Right atrium auricular region (tissue), 2 donors: ENCODE measurements around the gene ANKH. TPM values are rescaled to one million over a fixed set of nuclear protein-coding genes. Genes with fewer than 3 reads are reported as not detected.

ENCODE experiments used
- DNase-seq: peaks from one replicate; pipeline ENCODE4 v3.0.0-alpha.2; 2019; ENCODE audit warnings: low spot score
- H3K27ac ChIP-seq, 2 donors: fragments of 200-600 bp; sonication (generic); 1 replicate in 1 of 2; 2 replicates in 1 of 2; pipeline ENCODE4 v1.5.1; 2016 to 2019
- H3K27me3 ChIP-seq, 2 donors: fragments of 200-600 bp; sonication (generic); one replicate each; pipeline versions ENCODE4 v1.5.1 to v1.6.0; 2017 to 2019
- H3K36me3 ChIP-seq: fragments of 200-600 bp; sonication (generic); one replicate; pipeline ENCODE4 v1.5.1; 2016
- H3K4me1 ChIP-seq, 2 donors: fragments of 200-600 bp; sonication (generic); one replicate each; pipeline versions ENCODE4 v1.5.1 to v1.6.0; 2017 to 2019
- H3K4me3 ChIP-seq, 2 donors: fragments of 200-600 bp; sonication (generic); 1 replicate in 1 of 2; 2 replicates in 1 of 2; pipeline ENCODE4 v1.5.1; 2017 to 2019; ENCODE audit warnings: mild to moderate bottlenecking in 1 of 2, moderate library complexity in 1 of 2
- H3K9me3 ChIP-seq, 2 donors: fragments of 200-600 bp; sonication (generic); one replicate each; pipeline ENCODE4 v1.5.1; 2019
- total RNA-seq, 2 donors: library from RNA; depleted of rRNA; stranded (reverse); fragments of >200 nt; gene quantifications; one replicate each; pipeline ENCODE4 v1.1.0, GENCODE V29; 2016
- TF ChIP-seq, protein P1 (sequence below), 2 donors: fragments of 200-600 bp; sonication (generic); IDR thresholded peaks; one replicate each; pipeline ENCODE4 v1.5.1; 2019; ENCODE audit warnings: antibody characterized with exemption in 2 of 2

Gene ANKH
- total RNA-seq, 2 donors from 2014 or later = 52.3 to 80.4 TPM

DNA sequence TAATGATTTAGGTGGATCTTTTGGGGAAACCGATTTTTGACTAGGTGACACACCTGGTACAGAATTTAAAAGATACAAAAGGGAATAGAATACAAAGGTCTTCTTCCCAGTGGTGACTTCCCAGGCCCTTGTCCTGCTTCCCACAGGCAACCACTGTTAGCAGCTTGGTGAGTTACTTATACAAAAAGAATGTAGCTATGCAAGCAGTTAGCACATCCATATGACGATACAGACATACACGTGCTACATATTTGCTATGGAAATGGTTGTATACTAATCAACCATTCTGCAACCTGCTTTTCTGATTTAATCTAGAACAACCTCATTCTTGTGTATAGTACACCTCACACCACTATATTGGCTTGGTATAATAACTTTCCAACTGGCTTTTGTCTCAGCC is 156.1 kb downstream of the ANKH start:
- Histone ChIP-seq H3K4me1 (peaks cover 0 to 4% of the 10 kb centered on the region in 2 donors), H3K4me3 (no peak overlapping the region), H3K27ac (no peak overlapping the region), H3K36me3 (peaks cover 59% of the 10 kb centered on the region), H3K9me3 (no peaks in the 10 kb centered on the region), H3K27me3 (no peaks in the 10 kb centered on the region)
- TF ChIP-seq, protein P1, sequence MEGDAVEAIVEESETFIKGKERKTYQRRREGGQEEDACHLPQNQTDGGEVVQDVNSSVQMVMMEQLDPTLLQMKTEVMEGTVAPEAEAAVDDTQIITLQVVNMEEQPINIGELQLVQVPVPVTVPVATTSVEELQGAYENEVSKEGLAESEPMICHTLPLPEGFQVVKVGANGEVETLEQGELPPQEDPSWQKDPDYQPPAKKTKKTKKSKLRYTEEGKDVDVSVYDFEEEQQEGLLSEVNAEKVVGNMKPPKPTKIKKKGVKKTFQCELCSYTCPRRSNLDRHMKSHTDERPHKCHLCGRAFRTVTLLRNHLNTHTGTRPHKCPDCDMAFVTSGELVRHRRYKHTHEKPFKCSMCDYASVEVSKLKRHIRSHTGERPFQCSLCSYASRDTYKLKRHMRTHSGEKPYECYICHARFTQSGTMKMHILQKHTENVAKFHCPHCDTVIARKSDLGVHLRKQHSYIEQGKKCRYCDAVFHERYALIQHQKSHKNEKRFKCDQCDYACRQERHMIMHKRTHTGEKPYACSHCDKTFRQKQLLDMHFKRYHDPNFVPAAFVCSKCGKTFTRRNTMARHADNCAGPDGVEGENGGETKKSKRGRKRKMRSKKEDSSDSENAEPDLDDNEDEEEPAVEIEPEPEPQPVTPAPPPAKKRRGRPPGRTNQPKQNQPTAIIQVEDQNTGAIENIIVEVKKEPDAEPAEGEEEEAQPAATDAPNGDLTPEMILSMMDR (IDR thresholded peaks at IDR 0.05) = no peak
- DNase-seq = no peak

DNA sequence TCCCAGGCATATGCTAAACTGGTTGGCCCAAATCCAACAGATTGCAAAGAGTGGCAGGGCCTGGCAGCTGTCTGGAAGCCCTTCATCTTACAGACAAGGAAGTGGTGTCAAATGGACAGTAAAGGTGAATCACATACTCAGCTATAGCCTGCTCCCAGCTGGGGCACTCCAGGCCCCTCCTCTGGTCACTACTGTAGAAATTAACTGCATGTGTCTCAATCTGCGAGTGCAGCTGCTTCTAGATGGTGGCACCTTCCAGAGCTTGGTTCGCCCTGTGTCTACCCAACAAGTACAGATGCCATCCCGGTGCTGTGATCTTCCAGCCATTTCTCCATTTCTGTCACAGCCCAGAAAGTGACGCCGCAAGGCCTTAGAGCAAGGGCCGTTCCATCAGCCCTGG is 156.9 kb downstream of the ANKH start:
- Histone ChIP-seq H3K27me3 (no peaks in the 10 kb centered on the region), H3K4me1 (peaks cover 0 to 4% of the 10 kb centered on the region in 2 donors), H3K4me3 (no peak overlapping the region), H3K36me3 (peaks cover 64% of the 10 kb centered on the region), H3K27ac (no peak overlapping the region), H3K9me3 (no peaks in the 10 kb centered on the region)
- no peak for DNase-seq
- TF ChIP-seq, protein P1 (IDR thresholded peaks at IDR 0.05) = no peak

DNA sequence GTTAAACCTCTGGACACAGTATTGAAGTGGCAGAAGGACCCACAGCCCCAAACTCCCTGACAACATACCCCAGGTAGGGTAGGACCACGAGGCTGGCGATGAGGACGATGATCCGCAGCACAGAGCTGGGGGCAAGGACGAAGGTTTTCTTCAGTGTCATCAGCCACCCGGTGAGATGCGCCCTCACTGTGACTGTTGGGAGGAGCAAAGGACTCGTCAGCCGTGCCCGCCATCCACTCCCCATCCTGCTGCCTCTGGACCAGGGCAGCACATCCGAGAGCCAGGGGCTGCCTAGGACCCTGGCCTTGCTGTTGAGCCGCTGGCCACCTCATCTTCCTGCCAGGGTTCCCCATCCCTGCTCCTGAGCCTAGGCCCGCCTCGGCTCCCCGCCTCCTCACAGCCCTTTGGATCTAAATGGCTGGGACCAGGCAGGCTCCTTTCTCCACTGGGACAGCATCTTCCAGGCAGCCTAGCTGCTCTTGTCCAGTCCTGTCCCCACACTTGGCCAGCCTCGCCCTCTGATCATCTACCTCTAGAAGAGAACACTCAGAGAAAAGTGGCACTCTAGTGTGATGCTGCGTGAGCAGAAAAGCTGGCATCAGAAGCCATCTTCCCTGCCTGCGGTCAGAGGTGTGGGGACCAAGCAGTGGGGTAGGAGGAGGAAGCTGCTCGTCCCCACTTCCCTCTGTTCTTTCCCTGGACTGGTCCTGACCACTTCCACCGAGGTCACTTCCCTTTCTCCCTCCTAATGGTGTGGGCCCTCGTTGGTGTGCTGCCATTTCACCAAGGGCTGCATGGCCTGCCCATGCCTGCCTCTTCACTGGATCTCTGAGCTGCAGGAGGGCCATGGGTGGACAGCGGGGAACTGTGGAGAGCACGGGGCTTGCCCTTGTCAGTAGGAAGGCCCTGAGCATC is 157.8 kb downstream of the ANKH start:
- TF ChIP-seq, protein P1 (IDR thresholded peaks at IDR 0.05) = no peak
- H3K9me3 ChIP-seq = no peaks in the 10 kb centered on the region
- no peaks in the 10 kb centered on the region for H3K27me3 ChIP-seq
- peaks cover 74% of the 10 kb centered on the region for H3K36me3 ChIP-seq
- DNase-seq = peak; percentile 48
- H3K27ac ChIP-seq = no peak overlapping the region
- H3K4me3 ChIP-seq = no peak overlapping the region
- peaks cover 0 to 4% of the 10 kb centered on the region in 2 donors for H3K4me1 ChIP-seq

DNA sequence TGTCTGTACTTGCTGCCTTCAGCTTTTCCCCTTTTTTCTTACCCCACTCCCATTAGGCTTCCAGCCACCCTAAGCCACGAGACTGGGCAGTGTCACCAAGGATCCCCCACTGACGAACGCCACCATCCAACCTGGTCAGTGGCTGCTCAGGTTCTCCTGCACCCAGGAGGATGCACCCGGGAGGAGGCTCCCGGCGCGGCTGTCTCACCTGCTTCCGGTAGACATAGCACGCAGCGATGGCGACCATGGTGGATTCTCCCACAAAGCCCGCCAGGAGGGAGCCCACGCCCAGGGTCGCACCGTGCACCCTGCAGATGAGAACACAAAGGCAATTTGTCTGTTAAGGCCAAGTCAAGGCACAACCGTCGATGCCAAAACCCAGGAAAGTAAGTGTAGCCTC is 158.9 kb downstream of the ANKH start:
- H3K27ac ChIP-seq = no peak overlapping the region
- TF ChIP-seq, protein P1 (IDR thresholded peaks at IDR 0.05) = no peak

DNA sequence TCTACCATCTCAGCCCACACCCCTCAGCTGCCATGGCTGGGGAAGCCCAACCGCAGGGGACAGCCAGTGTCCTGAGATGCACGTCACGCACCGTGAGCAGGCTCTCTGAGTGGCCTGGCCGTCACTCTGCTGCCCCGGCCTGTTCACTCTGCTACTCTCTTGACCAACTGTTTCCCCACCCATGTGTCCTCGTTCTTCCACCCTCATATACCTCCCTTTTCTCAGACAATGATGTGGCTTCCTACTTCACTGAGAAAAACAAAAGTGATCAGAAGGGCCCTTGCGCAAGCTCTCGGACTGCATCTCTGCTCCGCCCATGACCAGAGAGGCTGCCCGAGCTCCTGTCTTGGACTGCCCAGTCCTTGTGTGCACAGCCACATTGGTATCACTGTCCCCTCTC is 159.4 kb downstream of the ANKH start:
- no peak for DNase-seq
- TF ChIP-seq, protein P1 (IDR thresholded peaks at IDR 0.05) = no peak
- Histone ChIP-seq H3K27me3 (no peaks in the 10 kb centered on the region), H3K36me3 (peaks cover 74% of the 10 kb centered on the region), H3K27ac (no peak overlapping the region), H3K4me3 (no peak overlapping the region), H3K4me1 (peaks cover 0 to 4% of the 10 kb centered on the region in 2 donors), H3K9me3 (no peaks in the 10 kb centered on the region)

More for the DNA sequence above, 158.9 kb downstream of the ANKH start:
- no peak overlapping the region for H3K4me3 ChIP-seq
- peaks cover 74% of the 10 kb centered on the region for H3K36me3 ChIP-seq
- H3K9me3 ChIP-seq = no peaks in the 10 kb centered on the region
- peak; percentile 52 for DNase-seq
- H3K27me3 ChIP-seq = no peaks in the 10 kb centered on the region
- H3K4me1 ChIP-seq = peaks cover 0 to 4% of the 10 kb centered on the region in 2 donors
